NCI-H446 treated with DMSO at 0.1 percent for 48 hours (cell line): Measurements from ENCODE around the gene BOD1.

Experiments
- DNase-seq: peaks from one replicate; lab custom pipeline; 2025; lab: John Stamatoyannopoulos, UW

BOD1 gene

DNA sequence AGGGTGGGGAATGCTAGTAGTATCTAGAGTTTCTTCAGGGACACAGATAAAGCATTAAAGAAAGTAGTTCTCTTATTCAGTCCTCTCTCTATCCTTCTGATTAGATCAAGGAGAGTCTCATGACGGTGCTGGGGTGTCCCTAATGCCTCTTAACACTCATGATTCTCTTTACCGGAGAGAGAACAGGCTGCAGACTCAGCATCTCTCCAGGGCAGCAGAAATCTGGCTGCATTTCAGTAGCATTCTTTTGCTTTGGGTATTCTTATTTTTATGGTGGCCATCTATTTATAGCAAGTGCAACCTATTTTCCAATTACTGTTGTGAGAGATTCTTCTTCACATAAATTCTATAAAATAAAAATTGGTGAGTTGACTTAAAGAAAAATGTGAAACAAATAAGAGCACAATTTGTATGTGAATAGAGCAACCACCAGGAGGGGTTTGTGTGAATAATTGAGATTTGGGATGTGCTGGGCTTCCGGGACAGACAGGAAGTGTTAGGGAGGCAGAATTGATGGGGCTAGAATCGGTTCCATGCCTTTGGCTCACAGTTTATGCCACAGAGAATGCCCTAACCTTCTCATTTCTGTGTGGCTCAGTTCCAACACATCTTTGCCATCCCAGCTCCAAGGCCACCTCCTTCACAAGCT is 23.8 kb upstream of the BOD1 start:
- no peak for DNase-seq

DNA sequence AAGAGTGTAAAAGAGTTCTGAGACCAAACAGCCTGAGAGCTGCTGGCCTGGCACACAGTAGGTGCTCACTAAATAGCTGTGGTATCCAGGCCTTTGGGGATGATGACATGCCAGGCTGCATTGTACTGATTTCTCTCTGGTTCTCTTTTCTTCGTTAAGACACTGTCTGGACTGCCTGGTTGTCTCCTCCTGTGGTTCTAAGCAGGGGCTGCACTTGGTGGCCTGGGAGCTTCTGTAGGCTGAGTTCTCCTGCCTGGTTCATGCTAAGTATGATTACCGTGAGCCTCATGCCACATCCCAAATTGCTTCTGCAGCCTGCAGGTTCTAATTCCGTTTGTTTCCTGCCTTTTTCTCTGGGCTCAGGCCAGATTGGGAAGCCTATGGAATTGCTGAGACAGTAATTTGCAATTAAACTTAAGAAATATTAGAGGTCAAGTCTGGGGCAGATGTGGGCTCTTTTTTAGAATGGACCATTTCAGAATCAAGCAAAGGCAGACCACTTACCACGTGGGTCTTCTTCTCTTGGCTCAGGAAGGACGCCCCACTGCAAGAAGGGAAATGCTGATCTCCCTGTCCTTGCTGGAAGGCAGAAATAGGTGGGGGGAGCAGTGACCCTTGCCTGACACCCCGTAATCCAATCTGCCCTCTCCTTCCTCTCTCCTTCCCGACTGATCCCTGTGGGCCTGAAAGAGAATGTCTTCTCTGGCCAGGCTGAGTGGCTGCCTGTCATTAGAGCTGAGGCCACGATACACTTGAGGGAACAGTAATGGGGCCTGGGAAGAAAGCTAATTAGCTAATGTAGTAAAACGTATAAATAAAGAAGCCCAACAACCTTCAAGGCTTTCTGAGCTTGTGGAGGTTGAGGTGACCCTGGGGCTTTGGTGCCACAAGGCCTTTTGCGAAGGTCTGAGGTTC is 21.9 kb upstream of the BOD1 start:
- DNase-seq: no peak

DNA sequence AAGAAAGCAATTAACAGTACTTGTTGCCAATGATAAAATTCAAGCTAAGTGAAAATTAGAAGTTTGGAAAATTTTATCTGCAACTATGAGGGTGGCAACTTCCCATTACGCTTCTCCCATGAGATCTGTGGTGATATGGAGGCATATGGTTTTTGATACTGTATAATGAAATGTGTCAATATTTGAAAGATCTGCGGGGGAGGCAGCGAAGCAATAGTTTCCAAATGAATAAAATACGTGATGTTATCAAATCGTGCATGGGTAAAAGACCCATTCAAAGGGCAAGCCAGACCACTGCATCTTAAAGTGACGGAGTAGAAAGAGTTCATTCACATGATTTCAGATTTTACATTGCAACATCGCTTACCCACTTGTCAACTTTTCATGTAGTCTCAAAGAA is 20.9 kb upstream of the BOD1 start:
- no peak for DNase-seq

DNA sequence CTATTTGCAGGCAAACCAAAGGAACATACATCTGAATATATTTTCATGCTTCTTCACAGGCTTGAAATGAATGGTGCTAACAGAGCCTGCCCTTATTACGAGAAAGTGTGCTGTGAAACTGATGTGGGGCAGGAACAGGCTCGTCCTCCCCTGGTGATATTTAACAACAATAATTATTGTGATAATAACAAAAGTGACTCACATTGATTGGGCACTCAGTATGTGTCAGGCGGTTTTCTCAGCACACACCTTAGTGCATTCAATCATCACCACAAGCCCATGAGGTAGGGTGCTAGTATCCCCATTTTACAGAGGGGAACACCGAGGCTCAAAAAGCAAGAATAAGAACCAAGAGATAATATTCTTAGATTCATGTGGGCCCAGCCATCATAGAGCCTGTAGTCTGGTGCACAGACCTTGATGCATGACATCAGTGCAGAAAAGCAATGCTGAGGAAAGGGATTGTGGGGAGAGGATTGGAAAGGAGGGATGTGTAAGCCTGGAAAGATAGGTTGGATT is 18.1 kb upstream of the BOD1 start:
- no peak for DNase-seq

DNA sequence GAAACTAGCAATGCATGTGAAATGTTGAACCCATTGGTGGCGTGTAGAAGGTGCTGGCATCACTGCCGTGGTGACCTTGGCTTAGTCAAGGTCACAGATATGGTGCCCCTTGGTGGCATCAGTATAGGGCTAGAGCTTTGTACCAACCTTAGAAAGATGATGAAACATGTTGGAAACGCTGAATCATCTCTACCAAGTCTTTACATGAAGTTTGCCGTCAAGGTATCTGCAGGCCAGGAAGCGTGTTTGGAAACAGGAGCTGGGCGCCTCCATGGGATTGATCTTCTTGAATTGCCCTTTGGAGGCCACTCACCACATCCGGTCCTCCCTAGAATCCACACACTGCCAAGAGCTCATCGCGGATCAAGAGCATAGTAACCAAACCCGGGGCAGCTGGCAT is 16.9 kb upstream of the BOD1 start:
- DNase-seq: no peak

DNA sequence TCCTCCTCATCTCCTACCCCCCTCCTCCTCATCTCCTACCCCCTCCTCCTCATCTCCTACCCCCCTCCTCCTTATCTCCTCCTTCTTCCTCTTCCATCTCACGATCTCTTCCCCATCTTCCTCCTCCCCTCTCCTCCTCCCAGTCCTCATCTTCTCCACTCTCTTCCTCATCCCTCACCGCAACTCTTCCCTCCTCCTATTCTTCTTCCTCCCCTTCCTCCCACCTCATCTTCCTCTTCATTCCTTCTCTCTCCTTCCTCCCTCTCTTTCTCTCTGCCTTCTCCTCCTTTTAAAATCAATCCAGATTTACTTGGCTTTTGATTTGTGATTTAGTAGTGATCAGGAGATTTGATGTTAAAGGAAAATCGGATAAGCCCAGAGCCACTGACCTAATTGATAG is 15.0 kb upstream of the BOD1 start:
- no peak for DNase-seq

DNA sequence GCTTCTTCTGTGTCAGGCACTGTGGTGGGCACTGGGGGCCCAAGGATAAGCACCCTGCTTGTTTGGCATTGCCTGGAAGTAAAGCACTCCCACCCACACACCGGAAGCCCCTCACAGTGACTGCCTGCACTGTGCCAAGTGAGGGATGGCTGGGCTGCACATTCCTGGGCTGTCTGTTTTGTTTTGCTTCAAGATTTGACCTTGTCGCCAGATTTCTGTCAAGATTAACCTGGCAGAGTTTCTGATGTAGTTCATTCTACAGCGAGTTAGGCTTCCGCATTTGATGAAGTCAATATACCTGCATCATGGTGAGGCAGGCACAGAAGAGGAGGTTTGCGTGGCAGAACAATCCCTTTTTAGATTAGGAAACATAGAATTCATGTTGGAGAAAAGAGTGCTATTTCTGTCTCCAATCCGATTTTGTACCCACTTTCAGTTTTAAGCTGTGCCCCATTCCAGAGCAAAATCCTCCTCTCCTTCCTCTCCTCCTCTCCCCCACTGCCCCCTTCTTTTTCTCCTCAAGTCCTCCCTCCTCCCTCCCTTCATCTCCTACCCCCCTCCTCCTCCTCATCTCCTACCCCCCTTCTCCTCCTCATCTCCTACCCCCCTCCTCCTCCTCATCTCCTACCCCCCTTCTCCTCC is 14.4 kb upstream of the BOD1 start:
- no peak for DNase-seq

DNA sequence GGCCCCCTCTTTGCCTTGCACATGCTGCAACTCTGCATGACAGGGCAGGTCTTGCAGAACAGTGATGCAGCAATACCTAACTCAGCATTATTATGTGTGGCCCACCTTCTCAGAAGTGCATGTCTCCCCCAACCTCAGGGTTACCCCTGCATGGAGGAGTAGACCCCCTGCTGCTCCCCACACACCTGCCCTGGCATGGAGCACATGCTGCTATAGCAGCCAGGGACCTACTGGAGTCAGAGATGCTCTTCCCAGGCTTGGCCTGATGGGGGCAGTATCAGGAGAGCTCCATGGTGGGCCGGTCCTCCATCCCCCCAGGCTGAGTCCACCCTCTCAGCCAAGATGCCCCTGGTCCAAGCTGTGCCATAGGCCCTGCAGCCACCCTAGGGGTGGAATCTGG is 13.2 kb upstream of the BOD1 start:
- DNase-seq: no peak

DNA sequence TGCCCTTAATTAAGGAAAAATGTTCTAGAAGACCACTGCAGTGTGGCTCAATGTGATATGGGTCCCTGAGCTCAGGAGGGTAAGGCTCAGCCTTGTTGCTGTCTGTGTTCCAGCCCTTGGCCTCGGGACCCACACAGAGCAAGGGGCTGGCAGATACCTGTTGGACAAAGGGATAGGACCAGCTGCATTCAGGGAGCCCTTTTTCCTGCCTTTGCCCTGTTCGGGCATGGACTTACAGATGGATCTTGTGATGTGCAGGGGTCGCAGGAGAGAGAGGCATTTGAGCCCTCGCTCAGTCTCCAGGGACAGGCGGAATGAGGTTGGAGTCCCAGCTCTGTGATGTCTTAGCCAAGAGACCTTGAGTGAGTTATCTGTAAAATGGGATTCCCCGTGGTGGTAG is 12.1 kb upstream of the BOD1 start:
- no peak for DNase-seq

DNA sequence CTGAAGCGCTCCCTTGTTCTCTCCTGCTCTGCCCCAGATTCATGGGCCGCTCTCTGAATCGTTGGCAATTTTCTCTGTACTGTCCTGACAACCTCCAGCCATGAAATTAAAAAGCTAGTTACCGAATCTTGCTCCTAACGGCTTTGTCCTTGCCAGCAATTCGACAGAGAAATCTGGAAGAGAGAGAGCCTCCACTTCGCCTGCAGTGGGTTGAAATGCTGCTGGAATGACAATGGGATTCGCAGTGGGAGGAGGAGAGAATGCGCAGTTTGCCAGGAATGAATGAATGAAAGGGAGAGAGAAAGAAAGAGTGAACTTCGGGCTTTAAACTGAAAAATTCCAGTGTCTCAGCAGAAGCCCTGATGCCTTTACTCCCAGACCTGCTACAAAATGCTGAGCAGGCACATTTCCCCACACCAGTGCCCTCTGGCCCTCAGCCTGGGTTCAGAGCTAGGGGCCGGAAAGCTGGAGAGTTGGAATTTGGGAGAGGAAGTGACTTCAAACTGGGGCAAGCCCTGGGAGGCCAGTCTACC is 11.5 kb upstream of the BOD1 start:
- no peak for DNase-seq

DNA sequence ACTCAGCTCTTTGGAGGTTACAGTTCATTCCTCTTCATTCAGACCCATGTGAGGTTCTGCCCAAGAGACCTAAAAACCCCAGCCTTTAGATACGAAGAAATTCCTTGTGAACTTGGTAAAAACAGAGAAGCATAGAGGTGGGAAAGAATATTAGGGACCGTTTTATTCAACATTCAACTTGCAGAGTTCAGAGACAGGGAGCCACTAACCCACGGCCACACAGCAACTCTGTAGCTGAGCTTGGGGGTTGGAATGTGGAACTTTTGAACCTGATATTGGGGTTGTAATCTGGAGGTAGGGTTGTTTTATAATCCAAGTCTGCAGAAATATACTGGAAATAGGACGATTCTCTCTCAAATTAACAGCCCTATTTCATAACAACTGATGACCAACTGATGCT is 10.8 kb upstream of the BOD1 start:
- DNase-seq: no peak

DNA sequence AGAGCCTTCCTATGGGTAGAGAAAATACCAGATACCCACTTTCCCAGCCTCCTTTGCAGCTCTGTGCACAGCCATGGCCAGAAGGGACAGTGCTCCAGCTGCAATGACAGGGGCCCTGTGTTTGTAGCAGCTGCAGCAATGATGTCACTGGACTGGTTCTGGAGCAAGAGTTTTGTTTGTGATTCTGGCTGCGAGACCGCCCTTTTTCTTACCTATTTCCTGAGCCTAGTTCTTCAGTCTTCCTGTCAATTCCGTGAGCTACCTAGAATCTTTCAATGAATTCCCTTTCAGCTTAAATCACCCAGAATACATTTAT is 10.0 kb upstream of the BOD1 start:
- no peak for DNase-seq

DNA sequence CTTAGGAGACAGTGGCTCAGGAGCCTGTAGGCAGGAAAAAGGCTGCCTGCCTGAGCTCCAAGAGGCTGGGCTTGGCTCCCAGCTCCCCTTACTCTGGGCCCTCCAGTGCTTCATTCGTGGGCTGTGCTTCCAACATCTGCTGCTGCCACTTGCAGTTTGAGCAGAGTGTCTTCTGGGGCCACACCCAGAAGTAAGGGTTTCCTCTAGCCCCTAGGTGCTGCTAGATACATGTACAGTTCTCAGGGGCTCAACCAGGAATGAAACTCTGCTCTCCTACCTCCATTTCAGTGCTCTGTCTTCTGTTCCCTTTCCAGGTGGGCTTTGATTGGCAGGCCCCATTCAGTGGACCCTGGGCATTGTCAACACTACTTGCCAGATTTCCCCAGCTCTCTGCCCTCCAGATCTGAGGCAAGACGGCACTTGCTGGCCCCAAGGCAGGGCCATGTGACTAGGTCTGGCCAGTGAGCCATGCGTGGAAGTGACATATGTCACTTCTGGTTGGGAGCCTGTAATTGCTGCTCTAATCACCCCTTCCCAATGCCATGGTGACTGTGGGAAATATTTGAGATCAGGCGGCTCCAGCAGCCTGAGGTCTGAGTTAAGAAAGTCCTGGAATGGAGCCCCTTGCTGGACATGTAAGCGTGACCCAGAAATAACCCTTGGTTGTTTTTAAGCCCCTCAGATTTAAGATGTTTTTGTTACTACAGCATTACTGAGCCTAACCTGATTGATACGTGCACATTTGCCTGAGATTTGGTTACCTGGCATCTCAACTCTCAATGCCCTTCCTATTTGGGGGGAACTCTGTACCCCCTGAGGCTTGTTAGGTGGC is 9.4 kb upstream of the BOD1 start:
- no peak for DNase-seq

DNA sequence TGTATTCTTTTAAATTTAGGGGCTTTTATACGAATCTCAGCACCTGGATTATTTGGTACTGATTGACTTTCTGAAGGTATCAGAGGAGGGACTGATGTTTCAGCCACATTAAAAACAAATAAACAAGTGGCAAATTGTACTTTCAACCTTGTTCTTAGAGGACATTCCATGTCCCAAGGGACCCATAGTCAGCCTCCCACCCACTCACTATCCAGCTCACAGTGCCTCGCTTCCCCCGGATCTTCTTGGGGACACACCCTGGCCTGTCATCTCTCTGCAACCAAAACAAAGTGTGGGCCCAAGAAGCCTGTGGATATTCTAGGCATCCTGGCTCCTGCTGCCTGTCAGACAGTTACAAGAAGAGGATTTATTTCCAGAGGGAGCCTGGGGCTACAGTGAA is 8.8 kb upstream of the BOD1 start:
- no peak for DNase-seq

DNA sequence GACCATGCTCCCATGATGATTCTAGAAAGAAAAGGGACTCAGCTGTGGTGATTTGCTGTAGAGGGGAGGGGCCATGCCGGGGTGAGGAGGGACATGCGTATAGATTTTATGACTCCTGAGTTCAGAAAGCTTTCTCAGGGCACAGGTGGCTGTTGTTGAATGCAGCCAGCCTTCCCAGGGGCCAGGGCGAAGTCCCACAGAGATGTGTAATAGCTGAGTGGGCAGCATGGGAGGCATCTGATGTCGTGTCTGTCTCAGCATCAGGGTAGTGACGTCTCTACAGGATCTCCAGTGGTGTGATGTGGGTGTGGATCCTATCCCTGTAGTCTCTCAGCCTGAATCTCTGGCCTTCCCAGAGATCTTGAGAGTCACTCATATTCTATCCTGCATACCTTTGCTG is 7.8 kb upstream of the BOD1 start:
- DNase-seq: no peak

DNA sequence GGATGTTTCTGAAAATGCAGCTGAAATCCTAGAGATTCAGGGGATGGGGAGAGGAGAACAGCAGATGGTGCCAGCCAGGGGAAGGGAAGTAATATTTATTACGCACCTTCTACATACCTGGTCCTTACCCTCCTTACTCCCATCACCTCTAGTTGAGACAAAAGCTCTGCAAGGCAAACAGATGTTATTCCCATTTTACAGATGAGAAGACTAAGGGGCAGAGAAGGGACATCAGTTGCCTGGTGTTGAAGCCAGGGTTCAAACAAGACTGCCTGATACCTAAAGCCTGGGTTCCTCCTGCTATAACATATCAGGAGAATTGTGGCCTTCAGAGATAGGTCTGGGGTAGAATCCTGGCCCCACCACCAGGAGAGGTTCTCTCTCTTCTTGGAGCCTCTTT is 7.3 kb upstream of the BOD1 start:
- no peak for DNase-seq

DNA sequence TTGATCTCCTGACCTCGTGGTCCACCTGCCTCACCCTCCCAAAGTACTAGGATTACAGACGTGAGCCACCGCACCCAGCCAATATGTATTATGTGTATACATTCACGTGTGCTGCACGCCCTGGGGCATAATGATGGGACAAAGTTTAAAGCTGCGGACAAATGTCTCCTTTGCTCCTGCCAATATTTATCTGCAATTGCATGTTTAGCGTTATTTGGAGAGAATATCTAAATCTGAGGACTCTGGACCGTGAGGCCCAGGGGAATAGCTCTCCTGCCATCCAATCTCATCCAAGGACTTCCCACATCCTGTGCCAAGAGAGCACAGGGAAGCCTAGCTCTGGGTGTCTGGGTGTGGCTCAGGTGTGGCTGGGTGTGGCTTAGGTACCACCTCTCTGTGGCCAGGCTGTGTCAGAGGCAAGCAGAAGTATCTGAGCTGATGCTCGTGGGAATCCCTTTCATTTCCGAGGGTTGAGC is 6.9 kb upstream of the BOD1 start:
- DNase-seq: no peak

DNA sequence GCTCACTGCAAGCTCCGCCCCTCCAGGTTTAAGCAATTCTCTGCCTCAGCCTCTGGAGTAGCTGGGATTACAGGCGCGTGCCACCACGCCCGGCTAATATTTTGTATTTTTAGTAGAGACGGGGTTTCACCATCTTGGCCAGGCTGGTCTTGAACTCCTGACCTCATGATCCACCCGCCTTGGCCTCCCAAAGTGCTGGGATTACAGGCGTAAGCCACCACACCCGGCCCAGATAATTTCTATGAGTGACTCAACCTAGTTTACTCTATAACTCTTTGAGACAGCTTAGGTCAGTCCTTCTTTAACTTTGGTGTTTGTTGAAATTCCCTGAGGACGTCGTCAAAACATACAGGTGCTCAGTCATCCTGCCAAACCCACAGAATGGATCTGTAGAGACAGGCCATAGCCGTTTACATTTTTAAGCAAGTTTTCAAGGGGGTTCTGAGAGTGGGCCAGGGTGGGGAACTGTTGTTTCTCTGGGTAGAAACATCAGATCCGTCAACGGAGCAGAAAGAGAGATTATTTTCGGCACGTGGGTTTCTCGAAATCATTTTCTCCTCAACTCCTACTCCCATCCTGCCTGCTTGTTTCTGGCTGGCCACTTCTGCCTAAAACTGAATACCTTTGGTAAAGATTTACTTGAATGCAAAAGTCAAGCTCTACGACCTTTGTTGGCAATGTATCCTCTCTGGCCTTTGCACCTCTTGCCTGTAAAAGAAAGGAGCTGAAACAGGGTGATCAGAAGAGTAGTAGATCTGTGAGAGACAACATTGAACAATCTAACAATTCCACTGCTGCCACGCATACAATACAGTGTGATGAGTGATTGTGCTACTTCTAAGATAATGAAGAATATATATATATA is 6.0 kb upstream of the BOD1 start:
- DNase-seq: no peak

DNA sequence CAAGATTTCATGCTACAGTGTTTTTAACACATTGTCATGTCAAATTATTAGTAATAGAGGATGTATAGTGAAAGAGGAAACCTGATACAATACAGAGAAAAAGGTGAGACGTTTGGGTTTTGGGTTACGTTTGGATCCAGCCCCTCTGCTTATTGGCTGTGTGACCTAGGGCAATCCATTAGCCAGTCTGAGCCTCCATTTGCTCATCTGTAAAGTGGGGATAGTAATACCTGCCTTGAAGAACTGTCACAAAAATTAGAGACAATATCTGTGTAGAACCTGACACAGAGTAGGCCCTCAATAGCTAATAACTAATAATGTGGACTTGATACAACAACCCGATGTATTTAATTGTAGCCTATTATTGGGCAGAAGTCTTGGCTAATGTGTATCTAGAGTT is 4.3 kb upstream of the BOD1 start:
- no peak for DNase-seq

DNA sequence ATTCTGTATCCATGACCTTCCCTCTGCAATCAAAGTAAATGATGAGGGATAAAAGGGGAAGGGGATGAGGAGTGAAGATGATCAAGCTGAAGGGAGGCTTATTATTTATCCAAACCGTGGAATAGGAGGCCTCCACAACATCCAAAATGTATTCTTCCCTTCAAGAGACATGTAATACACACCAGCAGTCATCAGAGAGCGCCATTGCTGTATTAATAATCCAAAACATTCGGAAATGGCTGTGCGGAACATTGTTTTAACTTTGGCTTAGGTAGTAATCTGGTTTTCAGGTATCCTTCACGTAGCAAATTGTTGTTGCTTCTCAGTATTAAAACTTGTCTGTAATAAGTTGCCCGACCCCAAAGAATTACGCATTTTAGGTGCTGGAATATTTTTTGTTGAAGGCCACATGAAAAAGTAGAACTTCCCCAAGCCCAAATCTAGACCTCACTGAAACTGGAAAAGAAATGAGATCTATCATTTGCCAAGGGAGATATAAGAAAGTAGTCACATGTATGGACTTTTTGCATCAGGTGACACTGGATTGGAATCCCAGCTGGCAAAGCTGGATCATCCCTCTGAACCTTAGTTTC is 2.6 kb upstream of the BOD1 start:
- no peak for DNase-seq
